ENCODE measurements around the gene CAPN9.
"Not testable (repeated sequence)": the region's sequence is repeated elsewhere in the genome, so short reads cannot be mapped to it uniquely, and the experiment has no call there.

The CAPN9 gene

GRCh38 chr1:230822092-230822581 lies 74.9 kb downstream of the CAPN9 start:
- no peak for DNase-seq (ENCODE audit: low read depth in 2 of 2)

- no peak for DNase-seq (ENCODE audit: low read depth in 2 of 2)
These were observed 76.2 kb downstream of the CAPN9 start for GRCh38 chr1:230823426-230823825.

GRCh38 chr1:230823931-230824381 lies 76.8 kb downstream of the CAPN9 start:
- DNase-seq (ENCODE audit: low read depth in 2 of 2), result no peak

- DNase-seq (ENCODE audit: low read depth in 2 of 2), result no peak
These were observed 77.3 kb downstream of the CAPN9 start for GRCh38 chr1:230824551-230824918.

- no peak for DNase-seq (ENCODE audit: low read depth in 2 of 2)
These were observed 77.9 kb downstream of the CAPN9 start for GRCh38 chr1:230824919-230825721.

GRCh38 chr1:230825761-230826160 lies 78.6 kb downstream of the CAPN9 start:
- DNase-seq (ENCODE audit: low read depth in 2 of 2), result no peak

GRCh38 chr1:230826166-230826875 lies 79.1 kb downstream of the CAPN9 start:
- no peak for DNase-seq (ENCODE audit: low read depth in 2 of 2)

- DNase-seq (ENCODE audit: low read depth in 2 of 2), result no peak
These were observed 80.0 kb downstream of the CAPN9 start for GRCh38 chr1:230827081-230827681.

- DNase-seq (ENCODE audit: low read depth in 2 of 2), result no peak
These were observed 80.6 kb downstream of the CAPN9 start for GRCh38 chr1:230827801-230828200.

GRCh38 chr1:230828421-230828820 lies 81.2 kb downstream of the CAPN9 start:
- DNase-seq (ENCODE audit: low read depth in 2 of 2), result no peak

- DNase-seq (ENCODE audit: low read depth in 2 of 2), result no peak
These were observed 84.6 kb downstream of the CAPN9 start for GRCh38 chr1:230831771-230832170.

GRCh38 chr1:230832476-230832875 lies 85.3 kb downstream of the CAPN9 start:
- DNase-seq (ENCODE audit: low read depth in 2 of 2), result no peak

- no peak for DNase-seq (ENCODE audit: low read depth in 2 of 2)
These were observed 86.3 kb downstream of the CAPN9 start for GRCh38 chr1:230833511-230833910.

GRCh38 chr1:230834292-230834691 lies 87.1 kb downstream of the CAPN9 start:
- DNase-seq (ENCODE audit: low read depth in 2 of 2), result no peak

- no peak for DNase-seq (ENCODE audit: low read depth in 2 of 2)
These were observed 89.2 kb downstream of the CAPN9 start for GRCh38 chr1:230836347-230836746.

GRCh38 chr1:230836793-230837192 lies 89.6 kb downstream of the CAPN9 start:
- DNase-seq (ENCODE audit: low read depth in 2 of 2), result no peak

GRCh38 chr1:230839173-230839572 lies 92.0 kb downstream of the CAPN9 start:
- DNase-seq (ENCODE audit: low read depth in 2 of 2), result no peak

- no peak for DNase-seq (ENCODE audit: low read depth in 2 of 2)
These were observed 95.6 kb downstream of the CAPN9 start for GRCh38 chr1:230842801-230843200.

GRCh38 chr1:230843503-230844309 lies 96.5 kb downstream of the CAPN9 start:
- DNase-seq (ENCODE audit: low read depth in 2 of 2), result no peak

GRCh38 chr1:230844561-230844960 lies 97.4 kb downstream of the CAPN9 start:
- DNase-seq (ENCODE audit: low read depth in 2 of 2), result no peak

- DNase-seq (ENCODE audit: low read depth in 2 of 2), result not testable (repeated sequence)
These were observed 98.0 kb downstream of the CAPN9 start for GRCh38 chr1:230845184-230845583.

GRCh38 chr1:230848235-230848634 lies 101.0 kb downstream of the CAPN9 start:
- no peak for DNase-seq (ENCODE audit: low read depth in 2 of 2)

Data from stimulated activated CD8-positive, alpha-beta memory T cell treated with anti-CD3 and anti-CD28 coated beads, Interleukin-2, amount 100 ng/mL, for 48 hours (primary cell).